Thyroid gland (tissue), 4 donors: ENCODE measurements around the gene MARCKS.

Source experiments
- CTCF ChIP-seq, 6 experiments: fragments of 200-600 bp in 3 of 6; fragments of 450-650 bp in 3 of 6; sonication (generic) in 3 of 6; IDR thresholded peaks; one replicate each; pipeline ENCODE4 v1.5.1; 2016 to 2019; ENCODE audit warnings: antibody characterized with exemption in 6 of 6, mild to moderate bottlenecking in 2 of 6, inconsistent platforms in 1 of 6, moderate library complexity in 1 of 6
- POLR2A ChIP-seq, 2 donors: fragments of 450-650 bp; IDR thresholded peaks; one replicate each; pipeline ENCODE4 v1.6.1; 2017; ENCODE audit warnings: antibody characterized with exemption in 2 of 2, mild to moderate bottlenecking in 2 of 2, moderate library complexity in 1 of 2

- TF ChIP-seq CTCF (IDR thresholded peaks at IDR 0.05): no peak
- TF ChIP-seq POLR2A (IDR thresholded peaks at IDR 0.05): no peak
These were observed 44.0 kb upstream of the MARCKS start for GRCh38 chr6:113813142-113813541.
